HG03520 (cell line): ENCODE data around the gene NACC2.

ENCODE experiments used
- ATAC-seq: cut with Tn5 transposase; IDR thresholded peaks from one replicate; pipeline ENCODE4 v1.9.1; 2021; ENCODE audit warnings: mild to moderate bottlenecking, moderate library complexity; ENCODE audit not compliant: unreplicated experiment

Gene NACC2

DNA sequence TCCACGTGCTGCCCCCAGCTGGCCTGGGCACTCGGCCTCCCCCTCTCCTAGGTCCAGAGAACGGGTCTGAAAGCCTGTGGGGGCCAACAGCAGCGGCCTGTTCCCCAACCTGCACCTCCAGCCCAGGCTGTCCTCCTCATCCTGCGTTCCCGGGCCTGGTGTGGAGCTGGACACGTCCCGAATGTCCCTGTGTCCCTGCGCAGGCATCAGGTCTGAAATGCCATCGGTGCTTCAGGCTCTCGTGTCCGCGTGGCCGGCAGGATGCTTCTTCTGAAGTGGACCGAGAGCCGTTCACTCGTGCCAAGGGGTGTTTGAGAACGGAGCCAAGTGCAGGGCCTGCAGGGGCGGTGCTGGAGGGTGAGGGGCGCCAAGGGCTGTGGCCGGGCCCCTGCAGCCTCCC is 109.2 kb downstream of the NACC2 start:
- no peak for ATAC-seq

DNA sequence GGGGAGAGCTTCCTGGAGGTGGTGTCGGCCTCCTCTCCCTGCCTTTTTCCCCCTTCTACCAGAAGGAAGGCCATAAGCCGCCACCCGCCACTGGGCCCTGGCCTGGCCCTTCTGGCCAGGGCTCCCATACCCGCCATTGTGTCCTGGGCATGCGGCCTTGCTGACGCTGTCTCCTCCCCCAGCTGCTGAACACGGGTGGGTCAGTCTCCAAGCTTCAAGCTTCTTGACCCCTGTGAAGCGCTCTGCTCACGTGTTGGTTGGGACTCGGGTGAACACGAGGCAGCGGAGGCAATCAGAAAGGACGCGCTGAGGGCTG is 109.7 kb downstream of the NACC2 start:
- no peak for ATAC-seq

DNA sequence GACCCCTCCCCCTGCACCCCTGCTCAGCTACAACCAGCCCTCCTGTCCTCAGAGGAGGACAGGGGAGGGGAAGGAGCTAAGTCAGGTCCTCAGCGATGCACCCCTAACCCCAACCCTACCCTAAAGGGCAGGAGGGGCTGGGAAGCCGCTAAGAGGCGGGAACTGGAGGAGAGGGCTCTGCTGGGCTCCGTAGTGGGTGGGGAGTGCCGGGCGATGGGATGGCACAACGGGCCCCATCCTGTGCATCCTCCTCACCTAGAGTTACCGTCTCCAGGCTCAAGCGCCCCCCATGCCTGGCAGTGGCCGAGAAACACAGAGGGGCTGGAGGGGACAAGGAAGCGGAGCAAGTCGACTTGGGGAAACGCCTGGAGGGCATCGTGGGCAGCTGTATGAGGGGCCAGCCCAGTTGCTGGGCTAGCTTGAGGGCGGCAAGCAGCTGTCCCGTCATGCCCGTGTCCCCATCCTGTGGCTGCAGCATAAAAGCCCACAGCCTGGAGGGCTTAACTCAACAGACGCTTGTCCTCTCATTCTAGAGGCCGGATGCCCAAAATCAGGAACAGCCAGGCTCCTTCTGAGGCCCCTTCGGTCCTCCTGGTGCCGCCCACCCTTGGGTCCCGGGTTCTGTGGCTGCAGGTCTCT is 110.9 kb downstream of the NACC2 start:
- no peak for ATAC-seq

DNA sequence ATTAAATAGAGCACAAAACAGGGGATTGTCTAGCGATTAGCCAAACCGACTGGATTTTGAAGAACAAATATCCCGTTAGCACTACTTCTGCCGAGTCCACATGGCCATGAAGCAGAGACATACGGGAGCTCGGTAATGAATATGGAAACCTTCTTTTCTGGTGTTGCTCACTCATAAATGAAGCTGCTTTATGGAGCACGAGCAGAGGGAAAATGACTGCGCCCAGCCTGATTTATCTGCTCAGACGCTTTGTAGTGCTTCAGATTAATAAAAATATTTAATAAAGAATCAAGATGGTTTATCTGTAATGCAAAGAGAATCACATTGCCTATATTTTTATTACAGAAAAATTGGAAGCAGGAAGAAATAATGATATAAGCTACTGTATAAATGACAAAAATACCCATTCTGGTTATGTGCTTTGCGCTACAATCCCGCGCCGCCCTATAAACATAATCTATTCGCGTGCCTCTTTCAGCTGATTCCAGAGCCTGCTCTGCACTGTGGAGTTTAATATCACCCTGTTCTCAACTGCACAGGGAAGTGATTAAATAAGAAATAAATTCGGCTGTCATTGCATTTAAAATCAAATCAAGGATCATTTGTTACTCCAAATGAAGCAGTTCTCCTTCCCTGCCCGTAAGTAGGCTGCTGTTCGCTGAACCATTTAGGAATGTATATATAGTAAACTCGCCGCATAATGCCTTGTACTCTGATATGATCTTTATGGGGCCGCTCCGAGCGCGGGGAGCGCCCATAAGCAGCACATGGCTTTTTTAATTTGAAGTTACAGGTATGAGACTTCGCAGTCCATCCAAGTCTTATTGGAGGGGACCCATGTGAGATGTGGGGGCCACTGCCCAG is 111.6 kb downstream of the NACC2 start:
- no peak for ATAC-seq

DNA sequence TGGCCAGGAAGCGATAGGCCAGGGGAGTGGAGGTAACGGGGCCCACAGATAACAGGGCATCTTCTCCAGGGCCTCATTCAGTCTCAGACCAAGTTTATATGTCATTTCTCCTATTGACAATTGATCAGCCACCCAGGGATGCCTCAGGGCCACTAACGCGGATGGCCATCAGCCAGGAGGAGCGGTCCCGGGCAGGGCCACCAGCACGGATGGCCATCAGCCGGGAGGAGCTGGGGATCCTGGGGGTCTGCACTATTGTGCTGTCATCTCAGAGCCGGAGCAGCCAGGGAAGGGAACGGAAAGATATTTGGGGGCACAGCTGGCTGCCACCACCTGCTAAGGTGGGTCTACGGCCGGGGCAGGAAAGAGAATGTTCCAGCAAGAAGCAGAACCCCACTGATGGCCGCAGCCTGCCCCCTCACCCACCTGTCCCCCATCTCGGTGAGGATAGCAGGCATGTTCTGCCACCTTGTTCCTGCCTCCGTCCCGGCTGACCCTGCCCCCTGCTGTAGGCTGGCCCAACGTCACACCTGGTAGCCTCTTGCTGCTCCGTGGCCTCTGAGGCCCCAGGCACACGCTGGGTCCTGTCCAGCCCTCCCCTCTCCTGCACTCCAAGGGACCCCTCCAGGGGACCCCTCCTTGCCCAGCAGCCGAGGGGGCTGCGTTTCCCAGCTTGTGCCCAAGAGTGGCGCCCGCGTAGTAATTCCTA is 112.4 kb downstream of the NACC2 start:
- ATAC-seq: no peak

DNA sequence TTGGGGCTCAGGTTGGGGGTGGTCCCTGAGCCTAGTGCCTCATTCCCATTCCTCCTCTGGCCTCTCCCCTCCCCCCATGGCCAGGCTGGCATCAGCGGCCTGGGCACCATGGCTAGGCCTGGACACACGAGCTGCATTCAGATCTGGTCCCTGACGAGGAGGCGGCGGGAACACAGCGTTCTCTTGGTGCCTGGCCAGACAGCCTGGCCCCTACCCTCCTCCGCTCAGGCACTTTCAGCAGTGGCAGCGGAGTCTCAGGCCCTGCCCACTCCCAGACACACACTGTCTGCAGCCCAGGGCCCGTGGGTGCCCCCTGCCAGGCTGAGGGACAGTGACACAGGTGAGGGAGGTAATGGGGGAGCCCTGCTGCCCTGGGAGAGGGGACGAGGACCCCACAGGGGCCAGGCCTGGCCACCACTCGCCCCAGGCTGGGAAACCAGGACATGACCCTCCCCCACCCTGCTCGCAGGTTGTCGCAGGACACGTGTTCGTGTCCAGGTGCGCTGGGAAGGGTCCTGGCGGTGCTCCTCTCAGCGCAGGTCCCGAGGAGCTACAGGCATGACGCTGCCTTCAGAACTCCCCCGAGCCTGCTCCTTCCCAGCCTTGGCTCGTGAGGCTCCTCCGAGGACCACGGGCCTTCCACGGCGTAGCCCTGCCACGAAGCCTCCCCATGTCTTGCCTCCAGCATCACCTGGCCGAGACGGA is 114.0 kb downstream of the NACC2 start:
- ATAC-seq: no peak

DNA sequence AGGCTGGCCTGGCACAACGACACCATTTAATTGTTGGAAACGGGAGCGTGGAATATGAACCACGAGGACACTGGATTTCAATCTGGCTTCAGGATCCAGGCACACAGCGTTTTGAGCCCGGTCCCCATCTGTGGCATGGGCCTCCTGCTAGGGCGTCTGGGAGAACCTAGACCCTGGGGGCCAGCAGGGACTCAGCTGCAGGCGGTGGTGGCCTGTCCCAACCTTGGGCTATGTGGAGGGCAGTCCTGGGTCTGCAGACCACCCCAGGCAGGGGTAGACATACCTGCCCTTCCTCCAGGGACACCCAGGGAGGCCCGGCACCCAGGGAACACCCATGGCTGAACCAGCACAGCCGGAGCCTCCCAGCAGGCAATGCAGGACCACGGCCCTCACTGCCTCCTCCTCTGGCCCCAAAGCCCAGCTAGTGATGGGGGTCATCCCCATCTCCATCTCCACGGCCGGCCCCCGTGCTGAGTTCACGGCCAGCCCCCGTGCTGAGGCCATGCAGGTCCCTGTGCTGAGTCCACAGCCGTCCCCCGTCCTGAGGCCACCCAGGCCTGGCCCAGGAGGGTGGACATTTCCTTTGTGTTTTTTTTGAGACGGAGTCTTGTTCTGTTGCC is 115.4 kb downstream of the NACC2 start:
- ATAC-seq: no peak

DNA sequence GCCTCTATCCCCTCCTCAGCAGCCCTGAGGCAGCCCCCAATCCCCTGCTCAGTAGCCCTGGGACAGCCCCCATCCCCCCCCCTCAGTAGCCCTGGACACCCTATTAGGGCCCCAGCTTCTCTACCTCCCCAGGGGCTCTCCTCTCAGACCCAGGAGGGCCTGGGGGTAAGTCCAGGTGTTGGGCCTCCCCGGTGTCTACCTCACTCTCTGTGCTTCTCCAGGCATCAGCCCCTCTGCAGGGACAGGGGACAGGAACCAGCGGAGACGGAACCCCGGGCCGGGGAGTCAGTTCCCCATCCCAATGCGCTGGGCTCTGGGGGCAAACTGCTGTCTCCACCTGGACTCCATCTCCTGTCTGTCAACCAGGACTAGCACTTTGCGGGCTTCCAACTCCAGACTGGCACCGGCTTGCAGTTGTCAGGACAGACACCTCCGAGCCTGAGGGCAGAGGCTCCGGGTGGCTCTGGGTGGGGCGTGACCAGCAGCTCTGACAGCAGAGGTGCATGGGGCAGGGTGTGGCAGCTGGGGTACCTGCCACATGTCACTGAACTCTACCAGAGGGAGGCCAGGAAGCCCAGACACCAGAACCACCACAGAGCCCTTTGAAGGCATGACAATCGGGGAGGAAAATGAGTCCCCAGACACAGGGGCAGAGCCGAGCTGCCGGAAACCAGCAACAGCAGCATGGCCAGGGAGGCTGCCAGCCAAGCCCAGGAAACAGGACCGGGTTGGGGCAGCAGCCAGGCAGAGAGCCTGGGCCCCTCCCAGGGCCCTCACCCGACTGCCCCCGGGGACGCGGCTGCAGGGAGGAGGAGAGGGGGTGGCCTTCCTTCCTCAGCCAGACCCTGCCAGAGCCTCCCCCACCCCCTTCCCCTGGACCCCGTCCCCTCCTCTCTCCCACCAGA is 116.2 kb downstream of the NACC2 start:
- ATAC-seq: no peak

DNA sequence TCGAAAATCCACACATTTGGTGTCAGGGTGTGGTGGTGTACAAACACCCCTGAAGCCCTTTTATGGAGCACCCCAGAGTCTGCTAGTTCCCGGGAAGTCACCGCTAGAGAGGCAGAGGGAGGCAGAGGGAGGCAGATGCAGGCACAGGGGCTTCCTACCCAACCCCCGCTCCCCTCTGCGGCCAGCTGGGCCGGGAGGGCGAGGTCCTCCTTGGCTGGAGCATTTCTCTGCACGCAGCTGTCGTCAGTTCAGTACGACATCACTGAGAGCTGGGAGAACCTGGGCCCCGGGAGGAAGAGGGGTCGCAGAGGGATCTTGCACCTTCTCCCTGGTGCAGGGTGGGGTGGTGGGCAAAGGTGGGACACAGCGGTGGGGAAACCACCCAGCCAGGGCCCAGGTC is 118.1 kb downstream of the NACC2 start:
- ATAC-seq: no peak

DNA sequence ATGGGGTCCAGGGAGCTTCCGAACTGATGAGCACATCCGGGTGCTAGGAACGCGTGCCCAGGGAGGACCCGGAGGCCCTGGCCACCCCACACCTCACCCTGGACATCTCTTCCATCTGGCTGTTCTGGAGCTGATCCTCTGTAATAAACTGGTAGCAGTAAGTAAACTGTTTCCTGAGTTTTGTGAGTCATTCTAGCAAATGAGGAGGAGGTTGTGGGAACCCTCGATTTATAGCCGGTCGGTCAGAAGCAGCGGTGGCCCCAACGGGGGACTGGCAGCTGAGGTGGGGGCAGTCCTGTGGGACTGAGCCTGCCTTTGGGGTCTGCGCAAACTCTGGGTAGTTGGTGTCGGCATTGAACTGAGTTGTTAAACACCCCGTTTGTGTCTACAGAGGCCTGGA is 118.6 kb downstream of the NACC2 start:
- no peak for ATAC-seq

DNA sequence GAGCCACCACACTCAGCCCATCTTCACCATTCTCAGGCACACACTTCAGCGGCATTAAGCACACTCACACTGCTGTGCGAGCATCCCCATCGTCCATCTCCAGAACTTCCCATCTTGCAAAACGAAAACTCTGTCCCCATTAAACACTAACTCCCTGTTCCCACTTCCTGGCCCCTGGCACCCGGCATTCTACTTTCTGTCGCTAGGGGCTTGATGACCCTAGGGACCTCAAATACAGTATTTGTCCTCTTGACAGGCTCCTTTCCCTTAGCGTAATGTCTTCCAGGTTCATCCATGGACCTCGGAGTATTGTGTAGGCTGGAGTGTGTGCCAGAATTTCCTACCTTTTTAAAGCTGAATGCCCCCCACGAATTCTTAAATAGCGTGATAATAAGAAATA is 119.3 kb downstream of the NACC2 start:
- ATAC-seq: no peak

DNA sequence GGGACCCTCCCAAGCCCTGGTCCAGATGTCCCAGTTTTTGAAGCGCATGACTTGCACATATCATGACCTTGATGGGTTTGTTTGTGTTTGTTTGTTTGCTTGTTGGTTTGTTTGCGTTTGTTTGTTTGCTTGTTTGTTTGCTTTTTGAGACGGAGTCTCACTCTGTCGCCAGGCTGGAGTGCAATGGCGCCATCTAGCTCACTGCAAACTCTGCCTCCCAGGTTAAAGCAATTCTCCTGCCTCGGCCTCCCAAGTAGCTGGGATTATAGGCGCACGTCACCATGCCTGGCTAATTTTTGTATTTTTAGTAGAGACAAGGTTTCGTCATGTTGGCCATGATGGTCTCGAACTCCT is 120.9 kb downstream of the NACC2 start:
- no peak for ATAC-seq

DNA sequence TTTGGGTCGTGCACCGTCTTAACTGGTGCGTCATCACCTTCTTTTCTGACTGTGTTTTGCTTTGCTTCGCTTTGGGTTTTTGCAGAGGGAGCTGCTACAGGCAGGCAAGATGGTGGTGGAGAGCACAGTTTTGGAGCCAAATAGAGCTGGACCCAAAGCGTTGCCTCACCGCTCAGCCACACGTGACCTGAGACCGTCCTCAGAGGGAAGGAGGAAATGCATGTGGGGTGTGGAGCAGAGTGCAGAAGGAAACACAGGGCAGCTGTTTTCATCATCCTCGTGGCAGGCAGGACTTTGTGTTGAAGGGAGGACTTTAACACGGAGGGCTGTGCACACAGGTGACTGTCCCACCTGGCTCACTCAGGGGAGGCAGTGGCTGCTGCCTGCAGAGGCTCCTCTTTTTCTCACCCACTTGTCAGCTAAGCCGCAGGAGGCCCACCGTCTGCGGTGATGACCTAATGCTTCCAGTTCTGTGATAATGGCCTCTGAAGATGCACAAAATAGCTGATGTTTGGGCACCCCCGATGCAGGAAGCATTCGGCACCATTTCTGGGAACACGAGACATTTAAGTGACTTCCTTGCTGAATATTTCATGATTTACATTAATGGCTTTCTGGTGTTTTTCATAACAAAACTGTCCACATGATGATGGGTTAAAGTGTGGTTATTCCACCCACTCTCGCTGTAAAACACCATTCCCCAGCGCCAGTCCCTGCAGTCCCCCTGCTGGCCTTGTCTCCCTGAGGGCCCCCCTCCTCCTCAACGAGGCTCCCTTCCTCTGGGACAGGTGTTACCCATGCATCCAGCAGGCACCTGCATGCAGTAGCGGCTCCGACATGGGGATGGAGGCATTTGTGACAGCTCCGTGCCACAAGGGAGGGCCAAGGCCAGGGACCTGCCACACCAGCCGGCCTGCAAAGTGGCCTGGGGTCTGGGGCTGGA is 121.5 kb downstream of the NACC2 start:
- ATAC-seq: no peak

DNA sequence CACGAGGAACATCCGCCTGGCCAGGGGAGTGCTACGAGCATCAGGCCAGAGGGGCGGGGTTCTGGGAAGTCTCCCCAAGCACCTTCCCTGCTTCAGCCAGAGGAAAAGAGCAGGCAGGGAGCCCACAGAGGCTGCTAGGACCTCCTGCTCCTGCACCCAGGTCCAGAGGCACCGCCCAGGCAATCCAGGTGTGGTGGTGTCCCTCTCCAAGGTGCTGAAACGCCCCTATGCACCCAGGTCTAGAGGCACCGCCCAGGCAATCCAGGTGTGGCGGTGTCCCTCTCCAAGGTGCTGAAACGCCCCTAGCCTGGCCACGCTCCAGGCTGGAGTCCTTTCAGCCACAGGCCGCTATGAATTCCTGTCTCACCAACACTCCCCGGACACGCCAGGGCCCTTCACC is 123.2 kb downstream of the NACC2 start:
- ATAC-seq: no peak

DNA sequence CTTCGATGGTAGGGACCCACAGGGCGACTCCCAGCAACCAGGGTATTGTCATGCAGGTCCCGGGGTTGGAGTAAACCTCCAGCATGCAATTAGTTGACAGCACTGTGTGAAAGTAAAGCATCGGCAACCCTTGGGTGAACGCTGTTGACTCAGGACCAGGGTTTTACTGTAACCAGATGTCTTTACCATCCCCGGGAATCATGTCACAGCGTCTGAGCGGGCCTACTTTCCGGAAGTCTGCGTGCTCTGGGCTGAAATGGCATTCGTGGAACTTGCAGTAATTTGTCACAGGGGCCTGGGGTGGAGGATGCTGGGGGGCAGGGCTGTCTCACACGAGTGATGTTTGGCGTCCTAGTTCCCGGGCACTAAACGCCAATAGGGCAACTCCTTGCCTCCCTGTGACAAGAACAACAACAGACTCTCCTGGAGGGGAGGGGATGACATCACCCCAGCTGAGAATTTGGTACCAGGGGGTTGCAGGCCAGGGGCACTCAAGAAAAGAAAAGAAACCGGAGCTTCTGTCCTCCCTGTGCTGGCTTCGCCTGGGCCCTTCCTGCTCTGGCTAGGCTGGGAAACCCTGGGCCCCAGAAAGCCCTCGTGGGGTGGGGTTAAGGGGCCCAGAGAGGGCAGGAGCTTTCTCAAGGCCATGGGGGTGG is 123.8 kb downstream of the NACC2 start:
- ATAC-seq: no peak

DNA sequence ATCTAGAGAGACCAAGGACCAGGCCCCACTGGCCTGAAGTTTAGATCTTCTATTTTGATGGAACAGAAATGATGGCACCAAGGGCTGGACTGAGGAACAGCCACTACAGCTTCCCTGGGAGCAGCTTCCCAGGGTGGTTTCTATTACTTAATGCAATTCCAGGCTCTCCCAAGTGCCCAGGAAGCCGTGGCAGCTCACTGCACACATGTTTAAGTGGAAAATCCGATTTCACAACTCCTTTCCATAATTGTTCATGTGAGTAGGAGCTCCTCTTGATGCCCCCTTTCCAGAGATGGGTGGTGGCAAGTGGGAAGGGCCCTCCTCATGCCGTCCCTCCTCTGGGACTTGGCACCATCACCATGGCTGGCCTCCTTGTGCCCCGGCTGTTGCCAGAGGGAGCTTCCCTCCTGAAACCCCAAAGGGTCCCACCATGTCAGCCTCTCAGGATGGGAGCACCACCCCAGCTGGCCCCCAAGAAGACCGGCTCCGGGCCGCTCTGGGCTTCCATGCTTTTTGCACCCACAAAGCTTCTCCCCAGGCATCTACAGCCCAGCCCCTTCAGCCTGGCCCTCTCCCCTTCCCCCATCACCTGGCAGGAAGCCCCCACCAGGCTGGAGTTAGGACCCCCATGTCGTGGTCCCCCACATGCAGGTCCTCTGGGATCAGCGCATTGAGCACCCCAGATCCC is 124.8 kb downstream of the NACC2 start:
- no peak for ATAC-seq

DNA sequence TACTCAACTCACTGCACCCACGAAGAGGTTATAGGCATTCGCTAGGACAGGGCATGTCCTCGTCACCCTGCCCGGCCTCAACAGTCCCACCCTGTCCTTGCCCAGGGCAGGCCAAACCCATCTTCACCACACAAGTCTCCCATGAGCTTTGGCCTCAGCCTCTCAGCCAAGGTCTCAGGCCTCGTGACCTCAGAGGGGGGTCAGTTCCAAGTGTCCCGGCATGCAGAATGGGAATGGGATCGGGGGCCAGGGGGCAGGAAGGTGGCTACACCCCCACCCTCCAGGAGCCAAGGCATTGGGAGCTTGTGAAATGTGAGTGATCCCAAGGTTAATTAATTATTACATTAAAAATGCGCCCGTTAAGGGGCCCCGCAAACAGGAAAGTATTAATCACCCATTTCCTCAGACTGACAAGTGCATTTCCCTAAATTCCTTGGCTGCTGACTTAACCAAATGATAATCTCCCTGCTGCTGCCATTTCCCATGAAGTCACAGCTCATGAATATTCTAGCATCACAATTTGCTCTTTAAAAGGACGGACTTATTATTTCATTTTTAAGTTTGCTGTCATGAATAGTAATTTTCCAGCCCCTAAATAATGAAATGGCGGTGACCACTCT is 125.9 kb downstream of the NACC2 start:
- no peak for ATAC-seq

DNA sequence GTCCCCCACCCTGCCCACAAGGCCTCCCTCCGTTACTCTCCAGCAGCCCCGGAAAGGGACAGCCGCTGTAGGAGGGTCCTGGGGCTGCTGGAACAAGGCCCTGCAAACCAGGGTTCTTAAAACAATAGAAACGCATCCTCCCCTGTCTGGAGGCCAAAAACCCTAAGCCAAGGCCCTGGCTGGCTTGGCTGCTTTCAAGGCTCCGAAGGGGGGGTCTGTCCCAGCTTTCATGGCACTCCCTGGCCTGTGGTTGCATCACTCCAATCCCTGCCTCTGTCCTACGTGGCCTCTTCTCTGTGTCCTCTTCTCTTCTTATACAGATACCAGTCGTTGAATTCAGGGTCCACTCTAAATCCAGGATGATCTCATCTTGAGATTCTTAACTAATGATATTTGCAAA is 126.5 kb downstream of the NACC2 start:
- no peak for ATAC-seq
